Liver (tissue), 9 donors: ENCODE data around the gene MICAL2. TPM values are rescaled to one million over a fixed set of nuclear protein-coding genes. Genes with fewer than 3 reads are reported as not detected.

Experiments
- DNase-seq: peaks from one replicate; pipeline ENCODE4 v3.0.0-alpha.2; 2017; ENCODE audit warnings: low spot score
- H3K27ac ChIP-seq, 2 donors: one replicate each; pipeline ENCODE4 v1.7.0; 2013; ENCODE audit warnings: inconsistent platforms in 2 of 2, low read length in 2 of 2, control low read depth in 1 of 2, low read depth in 1 of 2, mild to moderate bottlenecking in 1 of 2
- H3K27me3 ChIP-seq, 4 donors: one replicate each; pipeline versions ENCODE4 v1.6.1 to v1.7.0; 2013; ENCODE audit warnings: low read length in 3 of 4, inconsistent platforms in 1 of 4, mild to moderate bottlenecking in 1 of 4, moderate library complexity in 1 of 4; ENCODE audit not compliant: control insufficient read depth in 4 of 4, insufficient read depth in 4 of 4
- H3K36me3 ChIP-seq, 4 donors: one replicate each; pipeline versions ENCODE4 v1.6.1 to v1.7.0; 2013; ENCODE audit warnings: low read length in 3 of 4, mild to moderate bottlenecking in 3 of 4, low read depth in 1 of 4, moderate library complexity in 1 of 4; ENCODE audit not compliant: control insufficient read depth in 4 of 4, insufficient read depth in 3 of 4
- H3K4me1 ChIP-seq, 4 donors: one replicate each; pipeline versions ENCODE4 v1.6.1 to v1.7.0; 2013; ENCODE audit warnings: low read length in 3 of 4, mild to moderate bottlenecking in 3 of 4, moderate library complexity in 1 of 4; ENCODE audit not compliant: control insufficient read depth in 4 of 4, insufficient read depth in 4 of 4
- H3K4me3 ChIP-seq, 3 donors: one replicate each; pipeline versions ENCODE4 v1.6.1 to v1.7.0; 2013; ENCODE audit warnings: low read length in 3 of 3, control low read depth in 1 of 3, low read depth in 1 of 3, mild to moderate bottlenecking in 1 of 3
- H3K9ac ChIP-seq, 2 donors: one replicate each; pipeline ENCODE4 v1.7.0; 2013; ENCODE audit warnings: low read length in 2 of 2, mild to moderate bottlenecking in 2 of 2, moderate library complexity in 2 of 2, control low read depth in 1 of 2, low read depth in 1 of 2
- H3K9me3 ChIP-seq, 4 donors: one replicate each; pipeline versions ENCODE4 v1.6.1 to v1.7.0; 2013; ENCODE audit warnings: low read length in 3 of 4; ENCODE audit not compliant: control insufficient read depth in 4 of 4
- EGR1 ChIP-seq, 2 donors: IDR thresholded peaks; 2 replicates each; pipeline ENCODE4 v1.6.1; 2016 to 2018; ENCODE audit warnings: antibody characterized with exemption in 2 of 2, low read depth in 2 of 2
- FOXA1 ChIP-seq: IDR thresholded peaks from 2 replicates; pipeline ENCODE4 v1.6.1; 2016; ENCODE audit warnings: antibody characterized with exemption
- FOXA2 ChIP-seq: IDR thresholded peaks from 2 replicates; pipeline ENCODE4 v1.6.1; 2016; ENCODE audit warnings: antibody characterized with exemption
- GABPA ChIP-seq, 2 donors: IDR thresholded peaks in 1 of 2; conservative IDR thresholded peaks in 1 of 2; 2 replicates each; pipeline ENCODE4 v1.6.1; 2016; ENCODE audit warnings: antibody characterized with exemption in 2 of 2, mild to moderate bottlenecking in 1 of 2, moderate library complexity in 1 of 2
- HNF4A ChIP-seq, 2 donors: conservative IDR thresholded peaks; 2 replicates each; pipeline ENCODE4 v1.6.1; 2016; ENCODE audit warnings: antibody characterized with exemption in 2 of 2, mild to moderate bottlenecking in 2 of 2
- MAX ChIP-seq: IDR thresholded peaks from 2 replicates; pipeline ENCODE4 v1.6.1; 2016; ENCODE audit warnings: antibody characterized with exemption
- NR2F2 ChIP-seq: IDR thresholded peaks from 2 replicates; pipeline ENCODE4 v1.6.1; 2016; ENCODE audit warnings: antibody characterized with exemption
- RAD21 ChIP-seq, 2 donors: IDR thresholded peaks; 2 replicates each; pipeline ENCODE4 v1.6.1; 2016; ENCODE audit warnings: antibody characterized with exemption in 2 of 2, mild to moderate bottlenecking in 2 of 2
- REST ChIP-seq: IDR thresholded peaks from 2 replicates; pipeline ENCODE4 v1.6.1; 2016; ENCODE audit warnings: antibody characterized with exemption, mild to moderate bottlenecking
- RXRA ChIP-seq, 2 donors: IDR thresholded peaks; 2 replicates each; pipeline ENCODE4 v1.6.1; 2017 to 2018; ENCODE audit warnings: antibody characterized with exemption in 2 of 2, mild to moderate bottlenecking in 1 of 2
- SP1 ChIP-seq: IDR thresholded peaks from 2 replicates; pipeline ENCODE4 v1.6.1; 2018; ENCODE audit warnings: antibody characterized with exemption, mild to moderate bottlenecking
- TAF1 ChIP-seq: conservative IDR thresholded peaks from 2 replicates; pipeline ENCODE4 v1.6.1; 2016; ENCODE audit warnings: antibody characterized with exemption, mild to moderate bottlenecking
- WGBS: extraction: QIAGEN DNeasy Blood & Tissue Kit; methylation state at CpG from one replicate; pipeline ENCODE4 v1.1.7; 2013; 5-methylcytosine and 5-hydroxymethylcytosine counted together
- polyA plus RNA-seq, 2 donors: library from polyadenylated mRNA; stranded (reverse) in 1 of 2; unstranded in 1 of 2; fragments of 200-250 nt in 1 of 2; fragments of >200 nt in 1 of 2; fragmentation: Nextera tagmentation in 1 of 2; extraction: Ambion mirVana in 1 of 2; gene quantifications; one replicate each; pipeline versions ENCODE4 v1.2.1 to v1.2.3, GENCODE V29; 2013 to 2015
- total RNA-seq, 2 donors: library from RNA; depleted of rRNA; stranded (reverse); fragments of >200 nt; gene quantifications; one replicate each; pipeline ENCODE4 v1.2.3, GENCODE V29; 2014
- TF ChIP-seq, protein P1 (sequence below): fragments of 150-350 bp; IDR thresholded peaks from 2 replicates; pipeline ENCODE4 v1.5.1; 2017; ENCODE audit warnings: improper control_type of control experiment, low read depth, low read length; ENCODE audit not compliant: missing input control
- TF ChIP-seq, protein P2 (sequence below): IDR thresholded peaks from 2 replicates; pipeline ENCODE4 v1.6.1; 2016; ENCODE audit warnings: antibody characterized with exemption
- TF ChIP-seq, protein P3 (sequence below): IDR thresholded peaks from 2 replicates; pipeline ENCODE4 v1.6.1; 2016; ENCODE audit warnings: antibody characterized with exemption
- donor health status: healthy.
- donor health status: healthy.
- donor health status: healthy.
- donor health status: healthy.
- donor health status: healthy.

The MICAL2 gene
- total and polyA plus RNA-seq, 4 donors = 17.5 to 113 (median 42.9) TPM

GRCh38 chr11:12205330-12205729, 94.9 kb downstream of the MICAL2 start:
- H3K4me3 ChIP-seq = no peak overlapping the region
- no peaks in the 10 kb centered on the region for H3K4me1 ChIP-seq
- no peak for DNase-seq
- no peaks in the 10 kb centered on the region for H3K27me3 ChIP-seq
- no peaks in the 10 kb centered on the region for H3K9me3 ChIP-seq
- no peak overlapping the region for H3K9ac ChIP-seq
- H3K36me3 ChIP-seq = peaks cover 3 to 15% (median 8%) of the 10 kb centered on the region in 4 donors
- TF ChIP-seq GABPA (IDR thresholded peaks at IDR 0.05 in 1 of 2, conservative IDR thresholded peaks at IDR 0.05 in 1 of 2) (no peak), REST (no peak), EGR1 (IDR thresholded peaks at IDR 0.05; ENCODE audit: low read depth in 2 of 2) (no peak), RXRA (IDR thresholded peaks at IDR 0.05) (no peak), NR2F2 (no peak), FOXA2 (no peak), MAX (no peak), FOXA1 (no peak), RAD21 (IDR thresholded peaks at IDR 0.05) (no peak)
- TF ChIP-seq, protein P1, sequence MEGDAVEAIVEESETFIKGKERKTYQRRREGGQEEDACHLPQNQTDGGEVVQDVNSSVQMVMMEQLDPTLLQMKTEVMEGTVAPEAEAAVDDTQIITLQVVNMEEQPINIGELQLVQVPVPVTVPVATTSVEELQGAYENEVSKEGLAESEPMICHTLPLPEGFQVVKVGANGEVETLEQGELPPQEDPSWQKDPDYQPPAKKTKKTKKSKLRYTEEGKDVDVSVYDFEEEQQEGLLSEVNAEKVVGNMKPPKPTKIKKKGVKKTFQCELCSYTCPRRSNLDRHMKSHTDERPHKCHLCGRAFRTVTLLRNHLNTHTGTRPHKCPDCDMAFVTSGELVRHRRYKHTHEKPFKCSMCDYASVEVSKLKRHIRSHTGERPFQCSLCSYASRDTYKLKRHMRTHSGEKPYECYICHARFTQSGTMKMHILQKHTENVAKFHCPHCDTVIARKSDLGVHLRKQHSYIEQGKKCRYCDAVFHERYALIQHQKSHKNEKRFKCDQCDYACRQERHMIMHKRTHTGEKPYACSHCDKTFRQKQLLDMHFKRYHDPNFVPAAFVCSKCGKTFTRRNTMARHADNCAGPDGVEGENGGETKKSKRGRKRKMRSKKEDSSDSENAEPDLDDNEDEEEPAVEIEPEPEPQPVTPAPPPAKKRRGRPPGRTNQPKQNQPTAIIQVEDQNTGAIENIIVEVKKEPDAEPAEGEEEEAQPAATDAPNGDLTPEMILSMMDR = no peak
- TF ChIP-seq, protein P2, sequence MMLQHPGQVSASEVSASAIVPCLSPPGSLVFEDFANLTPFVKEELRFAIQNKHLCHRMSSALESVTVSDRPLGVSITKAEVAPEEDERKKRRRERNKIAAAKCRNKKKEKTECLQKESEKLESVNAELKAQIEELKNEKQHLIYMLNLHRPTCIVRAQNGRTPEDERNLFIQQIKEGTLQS = no peak
- no peak overlapping the region for H3K27ac ChIP-seq

GRCh38 chr11:12206529-12206928, 96.1 kb downstream of the MICAL2 start:
- 89% methylated on average over 3 of the region's 3 CpGs for WGBS
- H3K36me3 ChIP-seq = peaks cover 3 to 16% (median 8%) of the 10 kb centered on the region in 4 donors

More at GRCh38 chr11:12206529-12206928, 96.1 kb downstream of the MICAL2 start:
- Histone ChIP-seq H3K4me1 (no peaks in the 10 kb centered on the region), H3K27me3 (no peaks in the 10 kb centered on the region), H3K4me3 (no peak overlapping the region), H3K9me3 (no peaks in the 10 kb centered on the region), H3K27ac (no peak overlapping the region), H3K9ac (no peak overlapping the region)
- no peak for DNase-seq
- TF ChIP-seq TAF1 = no peak
- no peak for TF ChIP-seq HNF4A (conservative IDR thresholded peaks at IDR 0.05)
- TF ChIP-seq FOXA2 = no peak
- TF ChIP-seq, protein P3, sequence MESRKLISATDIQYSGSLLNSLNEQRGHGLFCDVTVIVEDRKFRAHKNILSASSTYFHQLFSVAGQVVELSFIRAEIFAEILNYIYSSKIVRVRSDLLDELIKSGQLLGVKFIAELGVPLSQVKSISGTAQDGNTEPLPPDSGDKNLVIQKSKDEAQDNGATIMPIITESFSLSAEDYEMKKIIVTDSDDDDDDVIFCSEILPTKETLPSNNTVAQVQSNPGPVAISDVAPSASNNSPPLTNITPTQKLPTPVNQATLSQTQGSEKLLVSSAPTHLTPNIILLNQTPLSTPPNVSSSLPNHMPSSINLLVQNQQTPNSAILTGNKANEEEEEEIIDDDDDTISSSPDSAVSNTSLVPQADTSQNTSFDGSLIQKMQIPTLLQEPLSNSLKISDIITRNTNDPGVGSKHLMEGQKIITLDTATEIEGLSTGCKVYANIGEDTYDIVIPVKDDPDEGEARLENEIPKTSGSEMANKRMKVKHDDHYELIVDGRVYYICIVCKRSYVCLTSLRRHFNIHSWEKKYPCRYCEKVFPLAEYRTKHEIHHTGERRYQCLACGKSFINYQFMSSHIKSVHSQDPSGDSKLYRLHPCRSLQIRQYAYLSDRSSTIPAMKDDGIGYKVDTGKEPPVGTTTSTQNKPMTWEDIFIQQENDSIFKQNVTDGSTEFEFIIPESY = no peak
- no peak for TF ChIP-seq REST
- TF ChIP-seq, protein P1 = no peak
- no peak for TF ChIP-seq EGR1 (IDR thresholded peaks at IDR 0.05; ENCODE audit: low read depth in 2 of 2)
- TF ChIP-seq SP1 = no peak
